Measurements from ENCODE around the gene GYS2. TPM values are rescaled to one million over a fixed set of nuclear protein-coding genes. Genes with fewer than 3 reads are reported as not detected.

The GYS2 gene
- total and polyA plus RNA-seq, 2 donors (not counting 1 experiment from before 2014, with no cell fraction given), result not detected

GRCh38 chr12:21644516-21644915 lies 39.9 kb upstream of the GYS2 start:
- H3K79me2 ChIP-seq (ENCODE audit: control insufficient read depth, insufficient read depth, low read length), result peaks cover 1% of the 10 kb centered on the region
- TF ChIP-seq CTCF (conservative IDR thresholded peaks at IDR 0.05 in 1 of 2, IDR thresholded peaks at IDR 0.05 in 1 of 2; ENCODE audit: low read depth in 1 of 2, low read length in 2 of 2) (no peak), EZH2 (IDR thresholded peaks at IDR 0.05; ENCODE audit: low read length, missing control alignments) (no peak)
- no peak overlapping the region for H3K9ac ChIP-seq (ENCODE audit: insufficient read depth, low read length)
- peaks cover 8% of the 10 kb centered on the region for H3K36me3 ChIP-seq (ENCODE audit: control insufficient read depth, insufficient read depth, low read length)
- H4K20me1 ChIP-seq (ENCODE audit: control insufficient read depth, extremely low read depth, insufficient read depth, low read length), result no peaks in the 10 kb centered on the region
- no peak overlapping the region for H3K27ac ChIP-seq (ENCODE audit: insufficient read depth, low read length)
- H3K4me1 ChIP-seq (ENCODE audit: control insufficient read depth, extremely low read depth, insufficient read depth, low read length), result no peaks in the 10 kb centered on the region
- H3K27me3 ChIP-seq (ENCODE audit: control insufficient read depth, insufficient read depth, low read length), result no peaks in the 10 kb centered on the region
- H3K4me3 ChIP-seq (replicated peaks in 1 of 4; ENCODE audit: control extremely low read depth in 1 of 4, insufficient read depth in 1 of 4, low read depth in 3 of 4, low read length in 4 of 4), result no peak overlapping the region
- no peak overlapping the region for H2AFZ ChIP-seq (ENCODE audit: low read length)
- H3K4me2 ChIP-seq (ENCODE audit: extremely low read depth, insufficient read depth, low read length), result no peak overlapping the region
- peak in 1 of 2 donors; percentile 19 for DNase-seq (ENCODE audit: low read depth in 2 of 2)
- no peaks in the 10 kb centered on the region for H3K9me3 ChIP-seq (ENCODE audit: control insufficient read depth, insufficient read depth, low read depth, low read length)

GRCh38 chr12:21643758-21644157 lies 39.1 kb upstream of the GYS2 start:
- no peaks in the 10 kb centered on the region for H3K27me3 ChIP-seq (ENCODE audit: control insufficient read depth, insufficient read depth, low read length)
- H3K36me3 ChIP-seq (ENCODE audit: control insufficient read depth, insufficient read depth, low read length), result peaks cover 8% of the 10 kb centered on the region
- H3K4me2 ChIP-seq (ENCODE audit: extremely low read depth, insufficient read depth, low read length), result no peak overlapping the region
- H3K9me3 ChIP-seq (ENCODE audit: control insufficient read depth, insufficient read depth, low read depth, low read length), result no peaks in the 10 kb centered on the region
- H3K79me2 ChIP-seq (ENCODE audit: control insufficient read depth, insufficient read depth, low read length), result peaks cover 1% of the 10 kb centered on the region
- TF ChIP-seq EZH2 (IDR thresholded peaks at IDR 0.05; ENCODE audit: low read length, missing control alignments) (no peak), CTCF (conservative IDR thresholded peaks at IDR 0.05 in 1 of 2, IDR thresholded peaks at IDR 0.05 in 1 of 2; ENCODE audit: low read depth in 1 of 2, low read length in 2 of 2) (no peak)
- no peaks in the 10 kb centered on the region for H4K20me1 ChIP-seq (ENCODE audit: control insufficient read depth, extremely low read depth, insufficient read depth, low read length)
- no peak overlapping the region for H3K9ac ChIP-seq (ENCODE audit: insufficient read depth, low read length)
- no peaks in the 10 kb centered on the region for H3K4me1 ChIP-seq (ENCODE audit: control insufficient read depth, extremely low read depth, insufficient read depth, low read length)
- H3K27ac ChIP-seq (ENCODE audit: insufficient read depth, low read length), result no peak overlapping the region
- H2AFZ ChIP-seq (ENCODE audit: low read length), result no peak overlapping the region
- DNase-seq (ENCODE audit: low read depth in 2 of 2), result no peak
- no peak overlapping the region for H3K4me3 ChIP-seq (replicated peaks in 1 of 4; ENCODE audit: control extremely low read depth in 1 of 4, insufficient read depth in 1 of 4, low read depth in 3 of 4, low read length in 4 of 4)

GRCh38 chr12:21642707-21643389 lies 38.2 kb upstream of the GYS2 start:
- no peak overlapping the region for H3K27ac ChIP-seq (ENCODE audit: insufficient read depth, low read length)
- no peak overlapping the region for H3K9ac ChIP-seq (ENCODE audit: insufficient read depth, low read length)
- H3K9me3 ChIP-seq (ENCODE audit: control insufficient read depth, insufficient read depth, low read depth, low read length), result no peaks in the 10 kb centered on the region
- no peak overlapping the region for H2AFZ ChIP-seq (ENCODE audit: low read length)
- TF ChIP-seq EZH2 (IDR thresholded peaks at IDR 0.05; ENCODE audit: low read length, missing control alignments), result no peak
- TF ChIP-seq CTCF (conservative IDR thresholded peaks at IDR 0.05 in 1 of 2, IDR thresholded peaks at IDR 0.05 in 1 of 2; ENCODE audit: low read depth in 1 of 2, low read length in 2 of 2), result no peak
- peaks cover 9% of the 10 kb centered on the region for H3K36me3 ChIP-seq (ENCODE audit: control insufficient read depth, insufficient read depth, low read length)
- no peak overlapping the region for H3K4me2 ChIP-seq (ENCODE audit: extremely low read depth, insufficient read depth, low read length)
- H3K27me3 ChIP-seq (ENCODE audit: control insufficient read depth, insufficient read depth, low read length), result no peaks in the 10 kb centered on the region
- DNase-seq (ENCODE audit: low read depth in 2 of 2), result peak in 1 of 2 donors; percentile 34
- no peaks in the 10 kb centered on the region for H3K4me1 ChIP-seq (ENCODE audit: control insufficient read depth, extremely low read depth, insufficient read depth, low read length)
- no peaks in the 10 kb centered on the region for H4K20me1 ChIP-seq (ENCODE audit: control insufficient read depth, extremely low read depth, insufficient read depth, low read length)
- no peaks in the 10 kb centered on the region for H3K79me2 ChIP-seq (ENCODE audit: control insufficient read depth, insufficient read depth, low read length)
- no peak overlapping the region for H3K4me3 ChIP-seq (replicated peaks in 1 of 4; ENCODE audit: control extremely low read depth in 1 of 4, insufficient read depth in 1 of 4, low read depth in 3 of 4, low read length in 4 of 4)
